Measurements from ENCODE around the gene GXYLT2.

GXYLT2 gene

GRCh38 chr3:72888546-72889309 lies 882 bp downstream of the GXYLT2 start:
- Mint-ChIP-seq H3K27me3 (peaks cover 87% of the 10 kb centered on the region), H3K4me1 (ENCODE audit: low read depth) (peaks cover 21% of the 10 kb centered on the region), H3K4me3 (peak overlapping the region; percentile 58), H3K36me3 (ENCODE audit: low read depth) (no peaks in the 10 kb centered on the region), H3K27ac (no peak overlapping the region), H3K9me3 (no peaks in the 10 kb centered on the region)
- no peak for DNase-seq

- DNase-seq, result no peak
- Mint-ChIP-seq H3K4me3 (no peak overlapping the region), H3K4me1 (ENCODE audit: low read depth) (peaks cover 21% of the 10 kb centered on the region), H3K9me3 (no peaks in the 10 kb centered on the region), H3K27me3 (peaks cover 87% of the 10 kb centered on the region), H3K36me3 (ENCODE audit: low read depth) (no peaks in the 10 kb centered on the region), H3K27ac (no peak overlapping the region)
These were observed 1.7 kb downstream of the GXYLT2 start for GRCh38 chr3:72889310-72890165.

DNA sequence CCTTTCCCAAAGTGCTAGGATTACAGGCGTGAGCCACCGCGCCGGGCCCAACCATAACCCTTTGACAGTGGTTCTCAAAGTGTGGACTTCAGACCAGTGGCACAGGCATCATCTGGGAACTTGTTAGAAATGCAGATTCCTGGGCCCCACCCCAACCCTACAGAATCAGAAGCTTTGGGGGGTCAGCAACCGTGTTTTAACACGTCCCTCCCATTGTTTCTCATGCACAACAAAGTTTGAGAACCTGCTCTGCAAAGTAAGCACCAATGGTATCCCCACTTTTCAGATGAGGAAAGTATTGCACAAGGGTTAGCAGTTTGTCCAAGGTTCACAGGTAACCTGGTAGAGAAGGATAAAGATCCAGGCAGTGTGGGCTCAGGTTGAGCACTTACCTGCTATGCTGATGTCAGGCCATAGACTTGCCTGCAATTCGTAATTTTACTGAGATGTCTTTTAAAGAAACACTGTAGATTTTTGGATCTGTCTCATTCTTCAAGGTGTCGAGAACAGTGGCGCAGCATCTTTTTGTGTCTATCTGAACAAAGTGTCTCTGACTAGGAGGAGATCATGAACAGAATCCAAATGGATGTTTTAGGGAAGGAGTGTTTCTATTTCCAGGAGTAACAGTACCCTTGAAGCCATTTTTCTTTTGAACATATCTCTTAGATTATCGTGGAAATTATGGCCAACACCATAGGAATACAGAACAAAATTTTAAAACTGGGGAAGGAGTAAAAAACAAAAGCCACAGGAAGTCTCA lies 2.5 kb downstream of the GXYLT2 start:
- Mint-ChIP-seq H3K27ac (no peak overlapping the region), H3K4me3 (no peak overlapping the region), H3K9me3 (no peaks in the 10 kb centered on the region), H3K36me3 (ENCODE audit: low read depth) (no peaks in the 10 kb centered on the region), H3K27me3 (peaks cover 82% of the 10 kb centered on the region), H3K4me1 (ENCODE audit: low read depth) (peaks cover 21% of the 10 kb centered on the region)
- no peak for DNase-seq

- Mint-ChIP-seq H3K9me3 (no peaks in the 10 kb centered on the region), H3K27ac (no peak overlapping the region), H3K4me3 (no peak overlapping the region), H3K4me1 (ENCODE audit: low read depth) (peaks cover 21% of the 10 kb centered on the region), H3K27me3 (peaks cover 80% of the 10 kb centered on the region), H3K36me3 (ENCODE audit: low read depth) (no peaks in the 10 kb centered on the region)
- DNase-seq, result no peak
These were observed 3.4 kb downstream of the GXYLT2 start for GRCh38 chr3:72891053-72891855.

DNA sequence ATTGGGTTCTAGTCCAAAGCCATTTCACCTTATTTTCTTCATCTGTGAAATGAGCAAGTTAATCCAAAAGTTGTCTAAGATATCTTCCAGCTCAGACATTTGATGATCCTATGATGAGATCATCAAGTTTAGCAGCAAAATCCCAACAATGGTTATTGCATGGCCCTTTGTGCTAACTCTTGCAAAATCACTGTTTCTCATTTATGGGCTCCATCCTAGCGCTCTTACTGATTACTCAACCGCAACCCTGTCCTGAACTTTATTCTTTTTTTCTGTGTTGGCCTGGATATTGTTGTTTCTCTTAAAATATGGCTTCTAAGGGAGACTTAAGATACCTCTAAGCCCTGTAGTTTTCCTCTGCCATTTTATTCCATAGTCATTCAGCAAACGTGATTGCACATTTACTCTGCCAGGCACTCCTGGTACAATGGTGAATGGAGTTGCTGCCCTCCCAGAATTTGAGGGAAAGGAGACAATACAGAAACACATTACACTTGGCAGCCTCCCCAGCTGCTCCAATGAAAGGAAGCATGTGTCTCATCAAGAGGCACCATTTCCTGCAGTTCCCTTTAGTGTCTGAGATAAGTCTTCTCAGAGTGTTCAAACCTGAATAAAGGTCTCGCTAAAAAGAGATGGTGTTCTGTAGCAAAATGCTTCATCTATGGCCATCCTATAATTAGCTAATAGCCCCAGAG lies 4.4 kb downstream of the GXYLT2 start:
- Mint-ChIP-seq H3K27me3 (peaks cover 78% of the 10 kb centered on the region), H3K4me1 (ENCODE audit: low read depth) (peaks cover 17% of the 10 kb centered on the region), H3K36me3 (ENCODE audit: low read depth) (no peaks in the 10 kb centered on the region), H3K27ac (no peak overlapping the region), H3K4me3 (no peak overlapping the region), H3K9me3 (no peaks in the 10 kb centered on the region)
- DNase-seq, result no peak

- Mint-ChIP-seq H3K36me3 (ENCODE audit: low read depth) (no peaks in the 10 kb centered on the region), H3K27me3 (peaks cover 71% of the 10 kb centered on the region), H3K9me3 (no peaks in the 10 kb centered on the region), H3K27ac (no peak overlapping the region), H3K4me1 (ENCODE audit: low read depth) (peaks cover 11% of the 10 kb centered on the region), H3K4me3 (no peak overlapping the region)
- no peak for DNase-seq
These were observed 5.0 kb downstream of the GXYLT2 start for GRCh38 chr3:72892870-72893269.

DNA sequence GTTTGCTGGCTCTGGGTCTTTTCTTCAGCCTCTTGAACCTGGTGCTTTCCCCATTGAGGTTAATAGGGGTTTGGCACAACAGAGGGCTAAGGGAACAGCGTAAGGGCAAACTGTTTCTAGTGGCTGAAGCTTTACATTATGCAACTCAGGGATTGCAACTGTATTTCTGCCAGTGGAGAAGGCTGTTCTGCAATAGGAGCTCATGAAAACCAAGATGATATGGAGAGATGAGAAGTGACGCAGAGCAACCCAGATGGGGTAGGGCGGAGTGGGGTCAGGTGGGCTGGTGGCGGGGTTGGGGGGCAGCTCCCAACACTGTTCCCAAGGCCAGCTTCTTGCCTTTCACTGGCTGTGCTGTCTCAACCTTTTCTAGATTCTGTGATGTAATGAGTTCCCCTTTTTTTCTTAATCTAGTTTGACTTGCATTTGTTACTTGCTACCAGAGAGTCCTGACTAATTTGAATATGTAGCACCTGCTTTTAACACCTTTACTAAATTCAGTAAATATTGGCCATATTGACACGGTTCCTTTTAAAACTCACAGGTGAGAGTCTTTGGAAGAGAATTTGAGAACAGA lies 7.2 kb downstream of the GXYLT2 start:
- Mint-ChIP-seq H3K36me3 (ENCODE audit: low read depth) (no peaks in the 10 kb centered on the region), H3K27me3 (peaks cover 54% of the 10 kb centered on the region), H3K4me3 (no peak overlapping the region), H3K9me3 (no peaks in the 10 kb centered on the region), H3K27ac (no peak overlapping the region), H3K4me1 (ENCODE audit: low read depth) (no peaks in the 10 kb centered on the region)
- DNase-seq, result no peak

DNA sequence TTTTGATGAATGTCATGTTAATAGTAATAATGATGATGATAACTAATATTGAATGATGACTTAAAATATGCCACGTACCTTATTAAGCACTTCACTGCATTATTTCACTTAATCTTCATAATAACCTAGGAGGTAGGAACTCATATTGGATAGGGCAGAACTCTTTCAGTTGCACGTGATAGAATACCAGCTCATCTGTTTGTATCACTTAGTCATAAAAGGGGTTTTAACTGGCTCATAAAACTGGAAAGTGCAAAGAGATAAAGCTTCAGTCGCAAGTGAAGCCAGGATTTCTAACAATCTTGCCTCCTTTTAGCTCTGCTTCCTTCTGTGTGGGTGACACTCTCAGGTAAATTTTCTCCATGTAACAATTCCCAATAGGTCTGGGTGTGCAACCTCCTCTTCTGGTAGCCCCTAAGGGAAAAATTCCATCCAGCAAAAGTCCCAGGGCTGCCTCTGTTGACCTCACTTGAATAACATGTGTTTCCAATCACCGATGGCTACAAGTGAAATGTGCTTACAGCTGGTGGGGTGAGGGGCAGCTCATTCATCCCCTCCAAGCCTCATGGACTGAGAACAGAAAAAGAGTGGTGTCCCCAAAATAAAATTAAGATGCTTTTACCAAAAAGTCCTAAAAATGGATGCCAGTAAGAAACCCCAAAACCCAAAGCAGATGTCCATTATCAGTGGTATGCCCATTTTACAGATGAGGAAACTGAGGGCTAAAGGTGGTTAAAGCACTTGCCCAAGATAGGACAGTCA lies 9.3 kb downstream of the GXYLT2 start:
- Mint-ChIP-seq H3K27me3 (peaks cover 36% of the 10 kb centered on the region), H3K4me1 (ENCODE audit: low read depth) (no peaks in the 10 kb centered on the region), H3K27ac (no peak overlapping the region), H3K4me3 (no peak overlapping the region), H3K36me3 (ENCODE audit: low read depth) (no peaks in the 10 kb centered on the region), H3K9me3 (no peaks in the 10 kb centered on the region)
- DNase-seq, result no peak

GRCh38 chr3:72897758-72898007 lies 9.8 kb downstream of the GXYLT2 start:
- DNase-seq, result no peak
- no peaks in the 10 kb centered on the region for H3K9me3 Mint-ChIP-seq
- no peaks in the 10 kb centered on the region for H3K4me1 Mint-ChIP-seq (ENCODE audit: low read depth)
- H3K27me3 Mint-ChIP-seq, result peaks cover 31% of the 10 kb centered on the region
- no peak overlapping the region for H3K27ac Mint-ChIP-seq
- H3K36me3 Mint-ChIP-seq (ENCODE audit: low read depth), result no peaks in the 10 kb centered on the region
- no peak overlapping the region for H3K4me3 Mint-ChIP-seq

- Mint-ChIP-seq H3K27ac (no peak overlapping the region), H3K36me3 (ENCODE audit: low read depth) (no peaks in the 10 kb centered on the region)
These were observed 11.5 kb downstream of the GXYLT2 start for GRCh38 chr3:72899349-72899765.

GRCh38 chr3:72900048-72900447 lies 12.2 kb downstream of the GXYLT2 start:
- Mint-ChIP-seq H3K9me3 (no peaks in the 10 kb centered on the region), H3K36me3 (ENCODE audit: low read depth) (no peaks in the 10 kb centered on the region), H3K4me1 (ENCODE audit: low read depth) (no peaks in the 10 kb centered on the region), H3K27ac (no peak overlapping the region), H3K4me3 (no peak overlapping the region), H3K27me3 (peaks cover 23% of the 10 kb centered on the region)
- no peak for DNase-seq

More at GRCh38 chr3:72899349-72899765, 11.5 kb downstream of the GXYLT2 start:
- Mint-ChIP-seq H3K9me3 (no peaks in the 10 kb centered on the region), H3K4me3 (no peak overlapping the region), H3K27me3 (peaks cover 26% of the 10 kb centered on the region), H3K4me1 (ENCODE audit: low read depth) (no peaks in the 10 kb centered on the region)
- no peak for DNase-seq

GRCh38 chr3:72901840-72902239 lies 14.0 kb downstream of the GXYLT2 start:
- Mint-ChIP-seq H3K9me3 (no peaks in the 10 kb centered on the region), H3K27me3 (peaks cover 11% of the 10 kb centered on the region), H3K27ac (no peak overlapping the region), H3K36me3 (ENCODE audit: low read depth) (no peaks in the 10 kb centered on the region), H3K4me3 (no peak overlapping the region), H3K4me1 (ENCODE audit: low read depth) (no peaks in the 10 kb centered on the region)
- no peak for DNase-seq

- Mint-ChIP-seq H3K27me3 (peaks cover 9% of the 10 kb centered on the region), H3K4me1 (ENCODE audit: low read depth) (no peaks in the 10 kb centered on the region), H3K9me3 (no peaks in the 10 kb centered on the region), H3K27ac (no peak overlapping the region), H3K36me3 (ENCODE audit: low read depth) (no peaks in the 10 kb centered on the region), H3K4me3 (no peak overlapping the region)
- no peak for DNase-seq
These were observed 15.2 kb downstream of the GXYLT2 start for GRCh38 chr3:72903004-72903403.
